ENCODE measurements around the gene UBL4B. TPM values are rescaled to one million over a fixed set of nuclear protein-coding genes. Genes with fewer than 3 reads are reported as not detected.

The UBL4B gene
- total RNA-seq, 1 experiment from 2014 or later: not detected

DNA sequence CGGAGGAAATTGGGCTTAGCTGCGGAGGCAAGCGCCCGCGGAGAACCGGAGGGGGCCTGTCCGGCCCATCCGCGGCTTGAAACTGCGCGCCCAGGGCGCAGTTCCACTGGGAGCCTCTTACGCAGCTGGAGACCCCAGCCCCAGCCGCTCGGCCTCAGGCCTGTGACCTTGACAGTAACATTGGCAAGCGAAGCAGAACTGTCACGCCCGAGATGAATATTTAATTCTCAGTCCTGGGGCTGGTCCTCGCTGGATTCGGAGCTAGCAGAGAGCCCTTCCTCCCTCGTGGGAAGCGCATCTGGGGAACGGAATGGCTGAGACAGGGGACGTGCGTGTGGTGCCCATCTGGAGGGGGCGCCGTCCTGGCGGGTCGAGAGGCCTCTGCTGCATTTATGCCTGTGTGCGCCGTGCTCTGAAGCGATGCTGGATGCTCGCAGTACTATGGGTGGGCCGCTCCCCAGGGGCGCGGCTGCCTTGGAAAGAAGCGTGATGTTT lies 39.0 kb downstream of the UBL4B start:
- H3K9me3 Mint-ChIP-seq (ENCODE audit: low read depth, unreplicated experiment): no peaks in the 10 kb centered on the region
- no peaks in the 10 kb centered on the region for H3K4me1 Mint-ChIP-seq (ENCODE audit: low read depth, unreplicated experiment)
- peaks cover 43% of the 10 kb centered on the region for H3K27me3 Mint-ChIP-seq (ENCODE audit: unreplicated experiment)
- no TSS peak for BruUV-seq (replicated peaks)
- H3K27ac Mint-ChIP-seq (ENCODE audit: unreplicated experiment): no peak overlapping the region
- DNase-seq: no peak
- no peaks in the 10 kb centered on the region for H3K36me3 Mint-ChIP-seq (ENCODE audit: insufficient read depth, unreplicated experiment)
- no peak overlapping the region for H3K4me3 Mint-ChIP-seq (ENCODE audit: low read depth, unreplicated experiment)
- TF ChIP-seq CTCF (IDR thresholded peaks at IDR 0.05; ENCODE audit: unreplicated experiment): no peak
- intact Hi-C loops (cut with micrococcal nuclease; ENCODE audit: unreplicated experiment): no loop called here
- CTCF ChIA-PET: no interaction called here

DNA sequence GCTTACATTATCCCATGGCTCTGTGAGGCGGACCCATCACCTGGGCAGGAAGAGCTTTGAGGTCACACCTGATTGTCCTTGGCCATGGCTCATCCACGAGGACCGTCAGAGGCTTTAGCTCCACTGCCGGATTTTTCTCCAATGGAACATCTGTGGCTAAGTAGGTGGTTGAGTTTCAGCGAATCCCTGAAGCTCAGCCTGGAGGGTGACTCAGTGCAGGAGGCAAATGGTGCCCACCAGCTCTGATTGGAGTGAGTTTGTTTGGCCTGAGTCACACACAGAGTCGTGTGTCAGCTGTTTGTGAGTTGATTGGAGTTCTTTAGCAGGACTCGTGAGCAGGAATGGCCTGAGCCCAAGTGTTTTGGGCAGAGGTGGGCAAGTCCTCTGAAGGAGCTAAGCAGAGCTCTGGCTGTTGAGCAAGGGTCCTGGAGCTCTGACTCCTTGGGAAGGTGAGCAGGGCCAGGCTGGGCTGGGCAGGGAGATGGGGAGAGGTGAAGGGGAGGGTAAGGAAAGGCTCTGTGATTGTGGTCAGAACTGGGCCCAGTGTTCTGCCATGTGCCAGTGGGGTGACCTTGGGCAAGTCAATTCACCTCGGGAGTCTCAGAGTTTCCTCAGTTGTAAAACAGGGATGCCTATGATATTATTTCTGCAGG lies 40.0 kb downstream of the UBL4B start:
- H3K36me3 Mint-ChIP-seq (ENCODE audit: insufficient read depth, unreplicated experiment): no peaks in the 10 kb centered on the region
- no peak overlapping the region for H3K27ac Mint-ChIP-seq (ENCODE audit: unreplicated experiment)
- no peaks in the 10 kb centered on the region for H3K4me1 Mint-ChIP-seq (ENCODE audit: low read depth, unreplicated experiment)
- CTCF ChIA-PET: no interaction called here
- intact Hi-C loops (cut with micrococcal nuclease; ENCODE audit: unreplicated experiment): no loop called here
- peaks cover 54% of the 10 kb centered on the region for H3K27me3 Mint-ChIP-seq (ENCODE audit: unreplicated experiment)
- no peak overlapping the region for H3K4me3 Mint-ChIP-seq (ENCODE audit: low read depth, unreplicated experiment)
- TF ChIP-seq CTCF (IDR thresholded peaks at IDR 0.05; ENCODE audit: unreplicated experiment): no peak
- H3K9me3 Mint-ChIP-seq (ENCODE audit: low read depth, unreplicated experiment): no peaks in the 10 kb centered on the region
- no TSS peak for BruUV-seq (replicated peaks)
- no peak for DNase-seq

- TF ChIP-seq CTCF (IDR thresholded peaks at IDR 0.05; ENCODE audit: unreplicated experiment): no peak
- Mint-ChIP-seq H3K4me1 (ENCODE audit: low read depth, unreplicated experiment) (no peaks in the 10 kb centered on the region), H3K9me3 (ENCODE audit: low read depth, unreplicated experiment) (no peaks in the 10 kb centered on the region), H3K36me3 (ENCODE audit: insufficient read depth, unreplicated experiment) (no peaks in the 10 kb centered on the region), H3K27ac (ENCODE audit: unreplicated experiment) (no peak overlapping the region), H3K4me3 (ENCODE audit: low read depth, unreplicated experiment) (no peak overlapping the region), H3K27me3 (ENCODE audit: unreplicated experiment) (peaks cover 66% of the 10 kb centered on the region)
- CTCF ChIA-PET: no interaction called here
- intact Hi-C loops (cut with micrococcal nuclease; ENCODE audit: unreplicated experiment): no loop called here
- DNase-seq: no peak
- BruUV-seq (replicated peaks): no TSS peak
Observed at GRCh38 chr1:110153407-110153950, 41.2 kb downstream of the UBL4B start.

DNA sequence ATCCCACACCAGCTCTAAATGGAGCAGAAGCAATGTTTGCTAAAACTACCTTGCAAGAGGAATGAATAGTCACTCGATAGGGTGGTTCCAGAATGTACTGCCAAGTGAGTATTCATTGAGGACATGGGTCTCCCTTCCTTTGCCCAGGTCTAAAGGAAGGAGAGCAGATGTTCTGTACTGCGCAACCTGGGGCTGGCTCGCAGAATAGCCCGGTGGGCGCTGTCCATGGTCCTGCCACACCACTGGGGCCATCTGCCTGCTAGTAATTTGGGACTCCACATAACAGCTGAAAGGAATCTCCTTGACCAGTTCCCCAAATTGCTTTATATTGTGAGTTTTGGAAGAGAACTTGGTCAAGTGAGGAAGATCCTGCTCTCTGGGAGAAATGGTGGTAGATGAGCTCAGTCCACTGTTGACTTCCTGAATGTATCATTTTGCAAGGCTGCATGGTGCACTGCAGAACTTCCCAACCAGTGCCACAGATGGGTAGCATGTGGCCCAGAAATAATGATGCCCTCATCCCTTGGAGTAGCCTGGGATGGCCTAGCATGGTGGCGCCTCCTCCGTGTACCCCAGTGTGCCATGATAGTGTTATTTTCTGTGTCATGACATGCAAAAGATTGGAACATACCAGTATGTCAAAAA lies 43.8 kb downstream of the UBL4B start:
- Mint-ChIP-seq H3K36me3 (ENCODE audit: insufficient read depth, unreplicated experiment) (no peaks in the 10 kb centered on the region), H3K9me3 (ENCODE audit: low read depth, unreplicated experiment) (no peaks in the 10 kb centered on the region), H3K4me1 (ENCODE audit: low read depth, unreplicated experiment) (no peaks in the 10 kb centered on the region), H3K27ac (ENCODE audit: unreplicated experiment) (no peak overlapping the region), H3K27me3 (ENCODE audit: unreplicated experiment) (peaks cover 91% of the 10 kb centered on the region), H3K4me3 (ENCODE audit: low read depth, unreplicated experiment) (no peak overlapping the region)
- intact Hi-C loops (cut with micrococcal nuclease; ENCODE audit: unreplicated experiment): no loop called here
- no peak for TF ChIP-seq CTCF (IDR thresholded peaks at IDR 0.05; ENCODE audit: unreplicated experiment)
- CTCF ChIA-PET: no interaction called here
- peak; percentile 16 for DNase-seq
- no TSS peak for BruUV-seq (replicated peaks)
